HG02981 (cell line): ENCODE results near the gene MYO19.
"Not testable (repeated sequence)": the region's sequence is repeated elsewhere in the genome, so short reads cannot be mapped to it uniquely, and the experiment has no call there.

ENCODE experiments used
- ATAC-seq: cut with Tn5 transposase; IDR thresholded peaks from one replicate; pipeline ENCODE4 v1.9.1; 2021; ENCODE audit warnings: mild to moderate bottlenecking, moderate library complexity; ENCODE audit not compliant: unreplicated experiment

MYO19 gene

DNA sequence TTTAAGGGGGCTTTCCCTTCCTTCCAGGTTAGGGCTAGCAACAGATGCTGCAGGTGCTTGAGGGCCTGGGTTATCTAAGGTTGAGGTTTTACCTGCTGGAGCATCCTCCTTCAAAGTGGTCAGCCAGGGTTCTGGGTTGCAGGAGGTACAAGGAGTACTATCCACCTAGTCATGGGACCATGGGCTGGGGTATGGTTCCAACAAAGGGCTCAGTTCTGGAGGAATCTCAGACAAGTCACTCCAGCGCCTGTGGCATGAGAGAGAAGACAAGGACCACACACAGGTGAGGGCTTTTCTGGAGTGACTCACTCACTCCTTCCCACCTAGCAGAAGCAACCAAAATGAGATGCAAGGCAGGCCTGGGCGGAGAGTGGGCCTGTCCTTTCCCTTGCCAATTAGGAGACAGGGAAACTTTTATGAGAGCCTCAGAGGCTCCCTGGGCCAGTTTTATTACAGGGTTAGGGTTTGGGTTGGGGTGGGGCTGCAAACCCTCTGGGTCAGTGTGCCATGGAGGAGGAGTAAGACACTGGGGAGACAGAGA lies 2.2 kb downstream of the MYO19 start:
- ATAC-seq = no peak

DNA sequence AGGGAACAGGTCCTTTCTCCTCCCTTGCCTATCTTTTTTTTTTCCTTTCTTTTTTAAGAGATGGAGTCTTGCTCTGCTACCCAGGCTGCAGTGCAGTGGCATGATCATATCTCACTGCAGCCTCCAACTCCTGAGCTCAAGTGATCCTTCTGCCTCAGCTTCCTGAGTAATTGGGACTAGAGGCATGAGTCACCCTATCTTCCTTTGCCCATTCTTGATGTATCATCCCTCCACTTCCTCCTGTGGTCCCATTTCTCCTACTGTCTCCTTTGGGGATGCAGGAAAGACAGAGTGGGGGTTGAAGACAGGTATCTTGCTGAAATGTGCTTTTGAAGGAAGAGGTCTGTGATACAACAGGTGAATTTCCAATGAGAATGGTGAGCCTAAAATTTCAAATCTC lies 5.5 kb downstream of the MYO19 start:
- no peak for ATAC-seq

DNA sequence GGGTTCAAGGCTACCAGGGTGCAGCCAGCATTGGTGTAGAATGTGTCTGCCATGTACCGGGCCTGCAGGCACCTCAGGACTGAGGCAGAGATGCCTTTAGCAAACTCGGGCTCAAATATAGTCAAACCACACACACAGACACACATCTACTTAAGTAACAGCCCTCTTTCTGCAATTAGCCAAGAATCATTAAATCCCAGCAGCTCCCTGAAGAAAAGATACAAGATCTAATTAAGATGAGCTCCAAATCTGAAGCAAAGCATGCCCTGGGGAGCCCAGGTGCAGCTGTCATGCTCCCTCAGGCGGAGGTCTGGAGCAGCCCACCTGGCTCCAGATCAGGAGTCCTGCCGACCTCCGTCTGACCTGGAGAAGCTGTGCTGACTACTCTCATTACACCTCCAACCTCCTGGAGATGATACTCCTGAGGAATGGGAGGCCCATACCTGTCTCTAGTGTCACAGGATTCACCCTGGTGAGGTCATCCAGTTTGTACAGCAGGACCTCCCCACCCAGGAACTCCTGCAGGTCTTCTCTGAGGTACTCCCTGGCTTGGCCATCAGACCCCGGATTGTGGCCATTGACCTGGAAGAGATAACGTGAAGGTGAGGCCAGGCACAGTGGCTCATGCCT lies 6.9 kb downstream of the MYO19 start:
- no peak for ATAC-seq

DNA sequence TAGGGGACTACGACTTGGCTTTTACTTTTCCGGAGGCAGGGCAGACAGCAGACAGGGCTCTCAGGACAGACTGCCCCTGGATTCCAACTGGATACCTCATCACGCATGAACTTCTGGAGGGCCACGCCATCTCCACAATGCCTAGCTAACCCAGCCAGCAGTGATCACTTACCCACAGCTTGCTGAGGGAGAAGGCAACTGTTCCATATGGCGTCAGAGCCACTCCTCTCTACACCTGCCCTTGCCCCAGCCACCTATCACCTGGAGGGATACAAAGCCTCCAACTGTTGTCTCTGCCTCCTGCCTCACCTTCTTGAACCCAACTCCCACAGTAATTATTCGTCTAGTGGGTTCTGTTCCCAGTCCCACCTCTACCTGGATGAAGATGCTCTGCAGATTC lies 8.8 kb downstream of the MYO19 start:
- ATAC-seq = no peak

- ATAC-seq = no peak
Observed at GRCh38 chr17:36525113-36525512, 9.6 kb downstream of the MYO19 start.

DNA sequence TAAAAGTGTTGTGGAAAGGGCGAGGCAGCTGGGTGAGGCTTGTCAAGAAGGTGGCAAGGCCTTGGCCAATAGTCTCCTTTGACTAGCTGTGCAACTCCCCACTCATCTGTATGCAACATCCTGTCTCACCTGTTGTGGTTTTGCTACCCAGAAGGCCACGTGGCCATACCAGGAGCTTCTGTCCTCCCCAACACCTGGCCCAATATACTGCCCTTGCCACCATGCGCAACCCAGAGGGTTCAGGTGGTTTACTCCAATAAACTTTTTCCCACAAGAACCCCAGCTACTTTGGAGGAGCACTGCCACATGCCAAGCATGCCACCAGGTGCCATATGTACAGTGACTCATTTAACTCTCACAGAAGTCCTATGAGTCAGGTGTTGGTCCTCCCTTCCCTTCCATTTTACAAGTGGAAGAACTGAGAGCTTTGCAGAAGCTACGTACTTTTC lies 10.2 kb downstream of the MYO19 start:
- ATAC-seq = no peak

- ATAC-seq = no peak
Observed at GRCh38 chr17:36523113-36523512, 11.6 kb downstream of the MYO19 start.

DNA sequence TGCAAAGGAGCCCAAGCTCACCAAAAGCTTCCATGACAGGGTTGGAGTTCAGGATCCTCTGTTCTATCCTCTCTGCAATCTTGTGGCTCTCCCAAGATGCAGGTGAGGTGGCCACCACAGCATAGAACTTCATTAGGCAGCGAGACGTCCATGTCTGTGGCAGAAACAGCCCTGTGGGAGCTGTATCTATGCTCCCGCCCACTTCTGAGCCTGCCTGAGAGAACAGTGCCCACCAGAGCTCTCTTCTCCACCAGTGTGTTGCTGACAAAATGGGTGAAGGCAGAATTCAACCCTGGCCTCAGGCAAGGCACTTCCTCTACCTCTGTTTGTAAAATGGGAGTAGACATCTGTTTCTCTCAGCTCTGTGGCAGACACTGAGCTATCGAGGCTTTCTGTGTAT lies 18.8 kb downstream of the MYO19 start:
- ATAC-seq = no peak

- ATAC-seq = no peak
Observed at GRCh38 chr17:36514856-36515255, 19.8 kb downstream of the MYO19 start.

DNA sequence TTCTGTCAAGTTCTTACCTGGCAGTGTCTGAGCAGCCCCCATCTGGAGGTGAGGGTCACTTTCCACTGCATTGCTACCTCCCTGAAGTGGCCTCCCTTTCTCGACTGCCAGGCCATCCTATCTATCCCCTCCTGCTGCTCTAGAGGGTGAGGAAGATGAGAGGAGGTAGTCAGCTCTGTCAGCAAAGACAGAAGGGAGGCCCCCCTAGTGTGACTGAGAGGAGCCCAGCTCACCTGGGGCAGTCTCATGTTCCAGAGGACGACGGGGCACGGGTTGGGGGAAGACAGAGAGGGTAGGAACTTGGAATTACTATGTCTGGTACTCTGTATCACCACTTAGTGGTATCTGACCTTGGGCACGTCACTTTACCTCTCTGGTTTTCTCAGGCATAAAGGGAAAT lies 22.0 kb downstream of the MYO19 start:
- ATAC-seq = no peak

- ATAC-seq = no peak
Observed at GRCh38 chr17:36511216-36511615, 23.5 kb downstream of the MYO19 start.

DNA sequence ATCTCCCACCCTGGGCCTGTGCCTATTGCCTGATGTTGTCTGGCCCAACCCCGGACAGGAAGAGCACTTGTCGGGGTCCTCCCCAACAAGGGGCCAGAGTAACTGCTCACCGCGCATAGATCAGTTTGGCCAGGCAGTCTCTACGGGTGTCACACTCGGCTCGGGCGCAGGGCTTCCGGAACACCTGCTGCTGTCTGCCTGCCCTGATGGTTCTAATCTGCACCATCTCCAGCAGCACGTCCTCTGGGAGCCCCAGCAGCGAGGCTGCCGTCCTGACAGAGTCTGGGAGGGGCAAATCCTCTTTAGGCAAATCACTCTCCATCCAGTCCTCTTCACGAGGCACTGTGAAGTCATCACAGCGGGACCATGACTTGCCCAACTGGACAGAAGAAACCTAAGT lies 24.0 kb downstream of the MYO19 start:
- no peak for ATAC-seq

DNA sequence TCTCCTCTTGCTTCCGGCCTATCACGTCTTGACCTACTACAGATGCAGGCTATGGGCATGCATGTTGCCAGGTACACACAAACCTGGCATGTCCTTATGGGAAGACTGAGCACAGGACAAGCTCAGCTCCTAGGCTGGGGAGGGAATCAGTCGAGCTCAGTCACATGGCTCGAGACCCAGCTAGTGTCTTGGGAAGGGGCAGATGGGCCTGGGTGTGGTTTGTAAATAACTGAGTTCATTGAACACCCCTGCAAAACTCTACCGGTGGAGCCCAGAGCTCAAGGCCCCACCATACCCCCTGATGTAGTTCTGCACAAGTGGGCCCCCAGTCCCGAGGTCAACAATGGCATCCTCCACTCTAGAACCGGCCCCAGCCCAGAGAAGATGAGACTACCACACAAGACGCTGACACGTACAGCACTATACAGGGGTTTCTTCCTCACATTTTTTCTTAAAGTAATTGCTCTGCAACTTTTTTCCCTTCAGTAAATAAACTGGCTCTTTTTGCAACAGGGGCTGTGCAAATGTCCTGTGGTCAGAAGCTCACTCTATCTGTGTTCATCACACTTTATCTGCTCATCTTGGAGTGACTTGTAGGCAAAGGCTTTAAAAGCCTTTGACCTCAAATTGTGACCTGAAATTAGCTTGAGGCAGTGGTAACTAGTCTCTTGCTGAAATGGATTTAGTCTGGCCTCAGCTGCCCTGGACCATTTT lies 25.2 kb downstream of the MYO19 start:
- ATAC-seq = no peak

- not testable (repeated sequence) for ATAC-seq
Observed at GRCh38 chr17:36508439-36508838, 26.2 kb downstream of the MYO19 start.

DNA sequence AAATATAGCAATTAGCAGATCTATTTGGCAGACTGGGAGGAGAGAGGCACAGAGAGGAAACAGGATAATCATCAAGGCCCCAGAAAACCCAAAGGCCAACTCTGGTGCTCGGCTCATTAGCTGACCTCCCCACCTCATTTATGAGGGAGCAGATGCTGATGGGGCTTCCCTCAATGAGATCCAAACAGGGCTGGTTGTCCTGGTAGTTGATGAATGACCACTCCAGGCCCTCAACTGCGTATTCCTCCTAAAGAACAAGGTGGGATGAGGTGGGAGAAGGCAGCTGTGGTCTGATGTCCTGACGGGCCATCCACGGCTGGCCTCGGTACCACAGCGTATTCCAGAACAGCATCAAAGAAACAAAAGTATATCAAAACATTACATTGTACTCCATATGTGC lies 27.4 kb downstream of the MYO19 start:
- ATAC-seq = no peak

GRCh38 chr17:36506831-36507230 lies 27.8 kb downstream of the MYO19 start:
- ATAC-seq = no peak

DNA sequence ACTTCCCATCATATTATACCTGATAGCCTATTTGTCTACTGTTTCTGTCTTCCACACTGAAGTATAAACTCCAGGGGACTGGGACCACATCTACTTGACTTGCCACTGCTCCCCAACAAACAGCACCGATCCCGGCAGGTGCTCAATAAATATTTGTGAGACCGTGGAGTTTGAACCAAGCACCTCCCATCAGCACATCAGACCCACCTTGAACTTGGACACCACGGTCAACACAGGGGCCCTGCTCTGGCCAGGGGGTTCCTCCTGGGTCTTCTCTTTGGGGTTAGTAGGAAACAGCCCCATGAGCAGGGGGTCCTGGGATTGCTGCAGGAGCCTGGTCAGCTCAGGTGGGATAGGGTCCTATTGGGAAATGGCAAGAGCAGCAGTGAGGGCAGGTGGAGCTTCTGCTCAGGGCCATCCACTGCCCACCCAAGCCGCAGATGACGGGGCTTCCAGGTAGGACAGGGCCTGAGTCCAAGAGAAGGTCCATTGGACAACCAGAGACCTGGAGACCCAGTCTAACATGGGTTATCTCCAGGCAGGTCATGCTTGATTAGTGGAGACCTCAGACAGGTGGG lies 28.3 kb downstream of the MYO19 start:
- no peak for ATAC-seq

DNA sequence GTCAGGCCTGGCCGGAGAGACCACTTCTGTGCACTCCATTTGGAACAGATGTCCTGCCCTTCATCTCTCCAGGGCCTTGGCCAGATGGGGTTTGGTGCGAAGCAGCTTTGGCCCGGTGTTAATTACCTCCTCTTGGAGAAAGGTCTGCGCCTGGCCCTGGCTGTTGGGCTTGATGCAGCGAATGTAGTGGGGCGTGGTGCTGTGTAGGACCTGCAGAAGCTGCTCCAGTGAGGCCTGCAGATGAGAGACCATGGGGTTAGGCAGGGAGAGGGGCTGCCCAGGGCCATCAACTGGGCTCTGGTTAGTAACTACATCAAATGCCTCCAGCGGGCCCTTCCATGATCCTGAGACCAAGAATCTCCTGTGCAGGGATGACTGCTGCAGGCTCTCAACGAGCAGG lies 29.5 kb downstream of the MYO19 start:
- no peak for ATAC-seq

DNA sequence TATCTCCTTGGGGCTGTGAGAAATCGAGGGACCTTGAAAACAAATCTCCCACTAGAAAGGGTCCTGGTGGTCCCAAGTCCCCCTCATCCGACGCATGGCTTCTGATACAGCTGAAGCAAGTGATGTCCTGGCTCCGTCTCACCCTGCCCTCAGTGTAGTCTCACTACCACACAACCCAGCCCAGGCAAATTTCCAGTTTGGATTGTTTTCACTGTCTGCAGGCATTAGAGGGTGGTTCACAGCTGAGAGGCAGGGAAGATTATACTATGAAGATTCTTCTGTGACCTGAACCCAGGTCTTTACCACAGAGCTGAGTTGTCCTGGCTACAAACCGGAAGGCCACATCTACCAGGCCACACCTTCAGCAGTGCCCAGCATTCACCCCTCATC lies 30.5 kb downstream of the MYO19 start:
- no peak for ATAC-seq

GRCh38 chr17:36503456-36504155 lies 31.1 kb downstream of the MYO19 start:
- ATAC-seq = no peak

DNA sequence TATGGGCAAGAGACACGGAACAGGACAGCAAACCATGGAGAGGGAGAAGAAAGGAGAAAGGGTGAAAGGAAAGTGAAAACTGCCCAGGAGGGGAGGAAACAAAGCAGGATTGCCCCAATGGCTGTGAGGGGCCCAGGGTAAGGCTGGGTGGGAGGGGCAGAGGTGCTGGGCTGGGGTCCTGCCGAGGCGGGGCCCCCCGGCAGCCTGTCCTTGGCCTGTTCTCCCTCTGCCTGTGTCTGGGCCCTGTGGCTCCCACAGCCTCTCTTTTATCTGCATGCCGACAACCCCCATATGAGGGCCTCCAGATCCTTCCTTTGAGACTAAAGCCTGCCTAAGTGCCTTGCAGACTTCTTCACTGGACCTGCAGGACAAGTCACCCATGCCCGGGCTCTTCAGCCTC lies 32.7 kb downstream of the MYO19 start:
- ATAC-seq = no peak

- ATAC-seq = no peak
Observed at GRCh38 chr17:36501351-36501750, 33.3 kb downstream of the MYO19 start.
